HG03457 (cell line): ENCODE data around the gene BTN3A1.
A peak's percentile ranks its signal among the peaks of the same experiment; 100 is the strongest.
"Not testable (repeated sequence)": the region's sequence is repeated elsewhere in the genome, so short reads cannot be mapped to it uniquely, and the experiment has no call there.

Source experiments
- ATAC-seq: cut with Tn5 transposase; IDR thresholded peaks from one replicate; pipeline ENCODE4 v1.9.1; 2021; ENCODE audit warnings: moderate number of reproducible peaks; ENCODE audit not compliant: unreplicated experiment

Gene BTN3A1

GRCh38 chr6:26412954-26413353 is 10.9 kb downstream of the BTN3A1 start:
- no peak for ATAC-seq

DNA sequence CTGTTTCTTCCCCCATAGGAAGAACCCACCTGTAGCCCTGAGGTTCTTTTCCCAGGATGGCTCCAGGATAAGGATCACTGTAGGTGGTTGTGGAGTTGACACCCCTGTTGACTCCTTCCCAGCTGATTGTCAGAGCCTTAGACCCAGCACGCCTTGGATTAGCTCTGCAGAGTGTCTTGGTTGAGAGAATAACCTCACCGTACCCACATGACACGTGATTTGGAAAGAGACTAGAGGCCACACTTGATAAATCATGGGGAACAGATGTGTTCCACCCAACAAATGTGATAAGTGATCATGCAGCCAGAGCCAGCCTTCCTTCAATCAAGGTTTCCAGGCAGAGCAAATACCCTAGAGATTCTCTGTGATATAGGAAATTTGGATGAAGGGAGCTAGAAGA is 12.2 kb downstream of the BTN3A1 start:
- ATAC-seq = no peak

DNA sequence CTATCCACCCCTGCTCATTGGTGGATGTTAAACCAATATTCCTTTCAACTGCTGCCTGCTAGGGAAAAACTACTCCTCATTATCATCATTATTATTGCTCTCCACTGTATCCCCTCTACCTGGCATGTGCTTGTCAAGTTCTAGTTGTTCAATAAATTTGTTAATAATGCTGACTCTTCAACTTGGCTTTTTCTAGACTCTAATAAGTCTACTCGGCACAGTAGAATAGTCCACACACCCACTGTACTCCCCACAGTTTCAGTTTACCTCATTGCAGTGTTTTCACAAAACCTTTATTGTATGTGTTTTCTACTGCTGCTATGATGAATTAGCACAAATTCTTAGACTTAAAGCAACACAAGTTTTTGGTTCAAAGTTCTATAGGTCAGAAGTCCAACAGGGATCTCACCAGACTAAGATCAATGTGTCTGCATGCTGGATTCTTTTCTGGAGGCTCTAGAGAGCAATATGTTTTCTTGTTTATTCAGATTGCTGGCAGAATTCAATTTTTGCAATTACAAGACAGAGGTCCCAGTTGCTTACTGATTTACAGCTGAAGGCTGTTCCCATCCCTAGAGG is 13.1 kb downstream of the BTN3A1 start:
- no peak for ATAC-seq

- ATAC-seq = no peak
Observed at GRCh38 chr6:26415791-26416190, 13.7 kb downstream of the BTN3A1 start.

DNA sequence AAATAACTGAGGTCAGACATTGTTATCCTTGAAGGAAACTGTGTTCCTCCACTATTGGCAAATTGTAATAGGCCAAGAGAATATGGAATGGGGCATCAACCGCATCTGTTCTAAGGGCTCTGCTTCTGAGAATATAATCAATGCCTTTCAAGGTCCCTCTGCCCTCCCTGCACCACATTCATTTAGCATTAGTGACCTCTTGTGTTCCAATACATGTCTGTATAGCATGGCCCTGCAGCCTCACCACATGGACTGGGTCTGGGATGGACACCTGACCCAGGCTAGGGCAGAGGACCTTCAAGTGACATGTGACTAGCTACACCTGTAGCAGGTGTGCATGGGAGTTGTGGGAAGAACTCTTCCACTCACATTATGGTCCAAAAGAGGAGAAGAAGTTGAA is 14.2 kb downstream of the BTN3A1 start:
- ATAC-seq = no peak

DNA sequence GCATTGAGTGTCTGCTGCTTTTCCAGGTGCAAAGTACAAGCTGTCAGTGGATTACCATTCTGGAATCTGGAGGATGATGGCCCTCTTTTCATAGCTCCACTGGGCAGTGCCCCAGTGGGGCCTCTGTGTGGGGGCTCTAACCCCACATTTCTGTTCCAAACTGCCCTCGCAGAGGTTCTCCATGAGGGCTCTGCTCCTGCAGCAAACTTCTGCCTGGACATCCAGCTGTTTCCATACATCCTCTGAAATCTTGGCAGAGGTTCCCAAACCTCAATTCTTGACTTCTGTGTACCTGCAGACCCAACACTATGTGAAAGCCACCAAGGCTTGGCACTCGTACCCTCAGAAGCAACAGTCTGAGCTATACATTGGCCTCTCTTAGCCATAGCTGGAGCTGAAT is 16.0 kb downstream of the BTN3A1 start:
- not testable (repeated sequence) for ATAC-seq

- not testable (repeated sequence) for ATAC-seq
Observed at GRCh38 chr6:26418795-26419194, 16.7 kb downstream of the BTN3A1 start.

- ATAC-seq = no peak
Observed at GRCh38 chr6:26420688-26421171, 18.7 kb downstream of the BTN3A1 start.

GRCh38 chr6:26421259-26422144 is 19.4 kb downstream of the BTN3A1 start:
- ATAC-seq = peak; percentile 82

DNA sequence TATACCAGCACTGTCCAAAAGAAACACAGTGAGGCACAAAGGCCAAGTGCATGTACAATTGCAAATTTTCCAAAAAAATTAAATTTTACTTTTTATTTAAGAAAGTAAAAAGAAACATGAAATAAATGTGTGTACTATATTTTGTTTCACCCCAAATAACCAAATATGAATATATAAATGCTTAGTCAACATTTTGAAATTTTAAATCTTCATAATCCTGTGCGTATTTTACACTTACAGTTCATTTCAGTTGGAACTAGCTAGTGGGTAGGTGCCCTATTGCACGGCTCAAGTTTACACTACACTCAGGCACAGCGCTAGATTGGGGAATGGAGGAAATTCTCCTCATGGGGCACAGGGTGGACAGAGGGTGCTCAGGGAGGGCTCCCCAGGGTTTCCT is 20.3 kb downstream of the BTN3A1 start:
- ATAC-seq = no peak

GRCh38 chr6:26426691-26427450 is 24.8 kb downstream of the BTN3A1 start:
- ATAC-seq = no peak

GRCh38 chr6:26427451-26427809 is 25.4 kb downstream of the BTN3A1 start:
- ATAC-seq = no peak

DNA sequence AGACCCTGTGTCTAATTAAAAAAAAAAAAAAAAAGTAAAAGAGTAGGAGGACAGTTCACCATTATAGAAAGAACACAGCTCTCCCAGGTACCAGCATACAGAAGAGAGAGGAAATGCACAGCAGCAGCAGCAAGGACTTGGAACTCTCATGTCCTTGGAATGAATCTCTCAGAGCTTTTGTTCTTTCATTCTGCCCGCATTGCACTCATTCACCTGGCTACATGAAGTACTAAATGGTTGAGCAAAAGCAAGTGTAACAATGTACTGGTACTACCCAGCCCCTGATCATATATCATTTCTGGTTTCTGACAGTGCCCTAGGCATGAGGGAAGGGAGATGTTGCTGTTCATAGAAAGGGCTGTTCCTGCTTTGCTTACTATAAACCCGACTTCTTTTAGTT is 26.1 kb downstream of the BTN3A1 start:
- no peak for ATAC-seq

- ATAC-seq = no peak
Observed at GRCh38 chr6:26430787-26431186, 28.7 kb downstream of the BTN3A1 start.

- no peak for ATAC-seq
Observed at GRCh38 chr6:26431258-26432172, 29.4 kb downstream of the BTN3A1 start.

DNA sequence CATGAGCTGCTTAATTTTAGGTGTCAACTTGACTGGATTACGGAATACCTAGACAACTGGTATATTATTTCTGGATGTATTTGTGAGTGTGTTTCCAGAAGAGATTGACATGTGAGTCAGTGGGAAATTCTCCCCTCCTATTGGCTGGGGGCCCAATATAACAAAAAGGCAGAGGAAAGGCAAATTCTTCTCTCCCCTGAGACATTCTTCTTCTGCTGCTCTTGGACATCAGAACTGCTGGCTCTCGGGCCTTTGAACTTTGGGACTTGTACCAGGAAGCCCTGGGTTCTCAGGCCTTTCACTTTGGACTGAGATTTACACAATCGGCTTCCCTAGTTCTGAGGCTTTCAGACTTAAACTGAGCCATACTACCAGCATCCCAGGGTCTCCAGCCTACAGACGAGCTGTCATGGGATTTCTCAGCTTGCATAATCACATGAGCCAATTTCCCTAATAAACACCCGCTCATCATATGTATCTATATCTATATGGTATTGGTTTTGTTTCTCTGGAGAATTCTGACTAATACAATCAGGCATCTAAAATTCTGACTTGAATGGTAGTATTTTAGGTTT is 30.6 kb downstream of the BTN3A1 start:
- ATAC-seq = no peak

DNA sequence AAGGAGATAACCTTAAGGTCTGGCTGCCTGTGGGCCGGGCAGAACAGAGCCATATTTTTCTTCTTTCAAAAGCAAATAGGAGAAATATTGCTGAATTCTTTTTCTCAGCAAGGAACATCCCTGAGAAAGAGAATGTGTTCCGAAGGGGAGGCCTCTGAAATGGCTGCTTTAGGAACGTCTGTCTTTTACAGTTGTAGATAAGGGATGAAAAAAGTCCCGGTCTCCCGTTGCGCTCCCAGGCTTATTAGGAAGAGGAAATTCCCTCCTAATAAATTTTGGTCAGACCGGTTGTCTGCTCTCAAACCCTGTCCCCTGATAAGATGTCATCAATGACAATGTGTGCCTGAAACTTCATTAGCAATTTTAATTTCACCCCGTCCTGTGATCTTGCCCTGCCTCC is 31.6 kb downstream of the BTN3A1 start:
- not testable (repeated sequence) for ATAC-seq

- no peak for ATAC-seq
Observed at GRCh38 chr6:26436018-26436417, 33.9 kb downstream of the BTN3A1 start.

DNA sequence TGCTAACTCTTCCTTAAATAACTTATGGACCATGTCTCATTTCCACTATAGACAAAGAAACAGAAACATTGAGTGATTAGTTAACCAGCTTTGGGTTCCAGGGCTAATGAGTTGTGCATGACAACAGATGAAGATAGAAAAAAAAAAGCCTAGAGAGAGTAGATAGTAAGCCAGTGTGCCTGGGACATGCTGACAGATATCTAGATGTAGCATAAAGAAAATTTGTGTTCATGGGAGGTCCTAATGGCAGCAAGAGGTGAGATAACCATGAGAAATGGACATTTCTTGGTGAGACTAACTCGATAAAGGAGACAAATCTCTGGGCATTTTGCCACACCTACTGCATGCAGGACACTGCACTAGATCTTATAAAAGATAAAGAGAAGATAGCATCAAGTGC is 35.5 kb downstream of the BTN3A1 start:
- ATAC-seq = no peak

DNA sequence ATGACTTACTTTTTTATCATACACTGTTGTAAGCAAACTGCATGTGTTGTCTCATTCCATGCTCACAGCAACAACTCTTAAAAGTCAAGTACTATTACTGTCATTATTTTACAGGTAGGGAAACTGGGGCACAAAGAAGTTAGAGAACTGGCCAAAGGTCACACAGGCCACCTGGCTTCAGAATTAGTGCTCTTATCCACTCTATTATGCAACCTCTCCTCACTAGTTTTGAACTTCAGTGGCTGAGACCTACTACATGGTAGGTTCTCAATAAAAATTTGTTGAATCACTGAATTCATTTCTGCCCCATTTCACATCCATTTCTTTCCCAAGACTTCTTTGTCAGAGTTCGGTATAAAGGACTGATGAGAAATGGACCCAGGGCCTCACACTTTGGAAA is 35.9 kb downstream of the BTN3A1 start:
- ATAC-seq = no peak
